GM23338 (cell line): ENCODE data around the gene REST. TPM values are rescaled to one million over a fixed set of nuclear protein-coding genes. Genes with fewer than 3 reads are reported as not detected.

ENCODE experiments used
- ATAC-seq: fragments of 200-7000 bp; cut with Tn5 transposase; 3 replicates; pipeline ENCODE4 v1.9.1; 2020
- DNase-seq: peaks from one replicate; pipeline ENCODE4 v3.0.0-alpha.2; 2015; ENCODE audit warnings: low spot score
- H2AFZ ChIP-seq: fragments of 200-600 bp; sonication (generic); 2 replicates; pipeline ENCODE4 v1.8.0; 2016; ENCODE audit warnings: antibody characterized with exemption, mild to moderate bottlenecking, moderate library complexity
- H3F3A ChIP-seq: fragments of 200-600 bp; sonication (generic); replicated peaks from 2 replicates; pipeline ENCODE4 v1.8.0; 2017; ENCODE audit warnings: antibody characterized with exemption, mixed run types, low read depth
- H3K27ac ChIP-seq: fragments of 200-600 bp; sonication (generic); 2 replicates; pipeline ENCODE4 v1.6.1; 2016; ENCODE audit warnings: low read depth
- H3K27me3 ChIP-seq: fragments of 200-600 bp; sonication (generic); 2 replicates; pipeline ENCODE4 v1.8.0; 2016; ENCODE audit warnings: mild to moderate bottlenecking, mixed run types, moderate library complexity; ENCODE audit not compliant: insufficient read depth
- H3K36me3 ChIP-seq: fragments of 200-600 bp; sonication (generic); 2 replicates; pipeline ENCODE4 v1.8.0; 2016; ENCODE audit warnings: mild to moderate bottlenecking; ENCODE audit not compliant: insufficient read depth
- H3K4me1 ChIP-seq: fragments of 200-600 bp; sonication (generic); 2 replicates; pipeline ENCODE4 v1.8.0; 2016; ENCODE audit warnings: mild to moderate bottlenecking, moderate library complexity; ENCODE audit not compliant: insufficient read depth
- H3K4me2 ChIP-seq: fragments of 200-600 bp; sonication (generic); 2 replicates; pipeline ENCODE4 v1.7.1; 2017; ENCODE audit warnings: mixed run types
- H3K4me3 ChIP-seq: fragments of 200-600 bp; sonication (generic); 2 replicates; pipeline ENCODE4 v1.6.1; 2016; ENCODE audit warnings: mixed run types
- H3K79me2 ChIP-seq: fragments of 200-600 bp; sonication (generic); replicated peaks from 2 replicates; pipeline ENCODE4 v1.8.0; 2017; ENCODE audit warnings: mild to moderate bottlenecking; ENCODE audit not compliant: insufficient read depth
- H3K9me2 ChIP-seq: fragments of 200-600 bp; sonication (generic); 2 replicates; pipeline ENCODE4 v1.8.0; 2017; ENCODE audit not compliant: insufficient read depth
- H4K20me1 ChIP-seq: fragments of 200-600 bp; sonication (generic); replicated peaks from 2 replicates; pipeline ENCODE4 v1.8.0; 2017; ENCODE audit warnings: mild to moderate bottlenecking; ENCODE audit not compliant: insufficient read depth
- H3K27ac Mint-ChIP-seq: 2 replicates; pipeline ENCODE4 v1.8.0; 2020; ENCODE audit warnings: inconsistent platforms, mild to moderate bottlenecking, moderate library complexity, mixed read lengths
- H3K27me3 Mint-ChIP-seq: 3 replicates; pipeline ENCODE4 v1.8.0; 2022; ENCODE audit warnings: low read depth, mild to moderate bottlenecking, moderate library complexity, mixed read lengths, inconsistent platforms; ENCODE audit not compliant: insufficient read depth, poor library complexity
- H3K36me3 Mint-ChIP-seq: 3 replicates; pipeline ENCODE4 v1.8.0; 2021; ENCODE audit warnings: low read depth, mild to moderate bottlenecking, inconsistent platforms, moderate library complexity, mixed read lengths
- H3K4me1 Mint-ChIP-seq: 3 replicates; pipeline ENCODE4 v1.8.0; 2020; ENCODE audit warnings: mild to moderate bottlenecking, inconsistent platforms, mixed read lengths
- H3K4me3 Mint-ChIP-seq: 3 replicates; pipeline ENCODE4 v1.8.0; 2021; ENCODE audit warnings: moderate library complexity, mild to moderate bottlenecking, inconsistent platforms, mixed read lengths
- H3K9me3 Mint-ChIP-seq: 3 replicates; pipeline ENCODE4 v1.8.0; 2020; ENCODE audit warnings: moderate library complexity, mild to moderate bottlenecking, inconsistent platforms, mixed read lengths
- CREB1 ChIP-seq: fragments of 250-450 bp; sonication (Bioruptor Pico); IDR thresholded peaks from 2 replicates; pipeline ENCODE4 v1.5.0; 2020; ENCODE audit warnings: low read depth, mild to moderate bottlenecking, moderate library complexity
- EZH2phosphoT487 ChIP-seq: fragments of 200-600 bp; sonication (generic); IDR thresholded peaks from one replicate; pipeline ENCODE4 v1.8.1; 2018; ENCODE audit warnings: antibody characterized with exemption; ENCODE audit not compliant: unreplicated experiment
- JUNB ChIP-seq: IDR thresholded peaks from one replicate; pipeline ENCODE4 v1.6.1; 2016; ENCODE audit warnings: antibody characterized with exemption; ENCODE audit not compliant: unreplicated experiment
- STAT1 ChIP-seq: IDR thresholded peaks from one replicate; pipeline ENCODE4 v1.6.1; 2016; ENCODE audit warnings: antibody characterized with exemption; ENCODE audit not compliant: unreplicated experiment
- ZNF114 ChIP-seq: fragments of 250-450 bp; sonication (Bioruptor Pico); IDR thresholded peaks from 2 replicates; pipeline ENCODE4 v1.5.0; 2020; ENCODE audit warnings: mild to moderate bottlenecking, moderate library complexity
- ZNF331 ChIP-seq: fragments of 250-450 bp; sonication (Bioruptor Pico); IDR thresholded peaks from 2 replicates; pipeline ENCODE4 v1.5.0; 2020; ENCODE audit warnings: low read depth, mild to moderate bottlenecking, moderate library complexity
- polyA plus RNA-seq: library from polyadenylated mRNA; unstranded; fragments of >200 nt; fragmentation: Nextera tagmentation; extraction: Ambion mirVana; gene quantifications from 2 replicates; pipeline ENCODE4 v1.2.1, GENCODE V29; 2016
- total RNA-seq: library from RNA; depleted of rRNA; stranded (reverse); fragments of >200 nt; shearing (Covaris generic); gene quantifications from 2 replicates; pipeline ENCODE4 v1.2.3, GENCODE V29; 2014
- TF ChIP-seq, protein P1 (sequence below), 2 experiments: fragments of 200-600 bp in 1 of 2; sonication (generic) in 1 of 2; conservative IDR thresholded peaks; 2 replicates each; pipeline versions ENCODE4 v1.5.1 to v1.6.1; 2016 to 2017; ENCODE audit warnings: antibody characterized with exemption in 2 of 2, low read depth in 2 of 2, mild to moderate bottlenecking in 2 of 2, moderate library complexity in 1 of 2
- TF ChIP-seq, protein P2 (sequence below): IDR thresholded peaks from 2 replicates; pipeline ENCODE4 v1.6.1; 2016; ENCODE audit warnings: antibody characterized with exemption
- TF ChIP-seq, protein P3 (sequence below): fragments of 250-450 bp; sonication (Bioruptor Pico); IDR thresholded peaks from 2 replicates; pipeline ENCODE4 v1.5.0; 2020; ENCODE audit warnings: mild to moderate bottlenecking, moderate library complexity
- TF ChIP-seq, protein P4 (sequence below): IDR thresholded peaks from one replicate; pipeline ENCODE4 v1.6.1; 2018; ENCODE audit warnings: antibody characterized with exemption; ENCODE audit not compliant: unreplicated experiment

Gene REST
- total and polyA plus RNA-seq, 2 experiments from 2014 or later = 44.7 to 61.5 TPM

DNA sequence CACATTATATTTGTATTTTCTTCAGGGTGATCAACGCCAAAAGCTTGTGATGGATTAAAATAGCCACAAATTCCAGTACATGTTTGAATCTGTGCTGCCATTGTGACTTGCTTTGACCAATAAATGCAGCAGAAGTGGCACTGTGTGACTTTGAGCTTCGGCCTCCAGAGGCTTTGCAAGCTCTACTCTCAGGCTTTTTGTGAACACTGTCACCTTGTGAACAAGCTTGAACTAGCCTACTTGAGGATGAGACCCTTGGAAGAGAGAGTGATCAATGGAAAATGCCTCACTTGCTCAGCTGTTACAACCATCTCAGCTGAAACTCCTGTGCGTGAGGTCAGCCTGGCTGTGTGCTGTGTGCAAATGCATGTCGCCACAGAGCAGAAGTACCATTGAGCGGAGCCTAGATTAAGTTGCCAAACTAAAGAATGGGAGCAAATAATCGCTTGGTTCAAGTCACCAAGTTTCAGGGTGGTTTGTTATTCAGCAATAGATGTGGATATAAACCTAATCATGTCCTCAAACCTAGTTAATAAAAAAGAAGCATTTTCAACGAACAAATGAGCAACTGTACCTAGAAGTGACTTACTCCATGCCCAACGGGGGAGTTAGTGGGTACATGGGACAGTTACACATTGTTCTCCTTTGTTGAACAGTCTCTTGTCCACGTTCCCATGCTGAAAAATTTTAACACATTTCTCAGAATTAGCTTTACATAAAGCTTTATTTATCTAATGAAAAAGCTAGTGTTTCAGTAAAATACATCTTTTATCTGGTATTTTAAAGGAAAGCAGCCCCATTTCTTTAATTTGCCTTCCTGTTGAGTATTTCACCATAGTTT is 46.2 kb downstream of the REST start (continued):
- TF ChIP-seq, protein P1, sequence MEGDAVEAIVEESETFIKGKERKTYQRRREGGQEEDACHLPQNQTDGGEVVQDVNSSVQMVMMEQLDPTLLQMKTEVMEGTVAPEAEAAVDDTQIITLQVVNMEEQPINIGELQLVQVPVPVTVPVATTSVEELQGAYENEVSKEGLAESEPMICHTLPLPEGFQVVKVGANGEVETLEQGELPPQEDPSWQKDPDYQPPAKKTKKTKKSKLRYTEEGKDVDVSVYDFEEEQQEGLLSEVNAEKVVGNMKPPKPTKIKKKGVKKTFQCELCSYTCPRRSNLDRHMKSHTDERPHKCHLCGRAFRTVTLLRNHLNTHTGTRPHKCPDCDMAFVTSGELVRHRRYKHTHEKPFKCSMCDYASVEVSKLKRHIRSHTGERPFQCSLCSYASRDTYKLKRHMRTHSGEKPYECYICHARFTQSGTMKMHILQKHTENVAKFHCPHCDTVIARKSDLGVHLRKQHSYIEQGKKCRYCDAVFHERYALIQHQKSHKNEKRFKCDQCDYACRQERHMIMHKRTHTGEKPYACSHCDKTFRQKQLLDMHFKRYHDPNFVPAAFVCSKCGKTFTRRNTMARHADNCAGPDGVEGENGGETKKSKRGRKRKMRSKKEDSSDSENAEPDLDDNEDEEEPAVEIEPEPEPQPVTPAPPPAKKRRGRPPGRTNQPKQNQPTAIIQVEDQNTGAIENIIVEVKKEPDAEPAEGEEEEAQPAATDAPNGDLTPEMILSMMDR (conservative IDR thresholded peaks at IDR 0.05; ENCODE audit: low read depth in 2 of 2) = no peak
- TF ChIP-seq ZNF114 (CRISPR knock-in tag) = no peak
- TF ChIP-seq, protein P2, sequence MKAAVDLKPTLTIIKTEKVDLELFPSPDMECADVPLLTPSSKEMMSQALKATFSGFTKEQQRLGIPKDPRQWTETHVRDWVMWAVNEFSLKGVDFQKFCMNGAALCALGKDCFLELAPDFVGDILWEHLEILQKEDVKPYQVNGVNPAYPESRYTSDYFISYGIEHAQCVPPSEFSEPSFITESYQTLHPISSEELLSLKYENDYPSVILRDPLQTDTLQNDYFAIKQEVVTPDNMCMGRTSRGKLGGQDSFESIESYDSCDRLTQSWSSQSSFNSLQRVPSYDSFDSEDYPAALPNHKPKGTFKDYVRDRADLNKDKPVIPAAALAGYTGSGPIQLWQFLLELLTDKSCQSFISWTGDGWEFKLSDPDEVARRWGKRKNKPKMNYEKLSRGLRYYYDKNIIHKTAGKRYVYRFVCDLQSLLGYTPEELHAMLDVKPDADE = no peak

DNA sequence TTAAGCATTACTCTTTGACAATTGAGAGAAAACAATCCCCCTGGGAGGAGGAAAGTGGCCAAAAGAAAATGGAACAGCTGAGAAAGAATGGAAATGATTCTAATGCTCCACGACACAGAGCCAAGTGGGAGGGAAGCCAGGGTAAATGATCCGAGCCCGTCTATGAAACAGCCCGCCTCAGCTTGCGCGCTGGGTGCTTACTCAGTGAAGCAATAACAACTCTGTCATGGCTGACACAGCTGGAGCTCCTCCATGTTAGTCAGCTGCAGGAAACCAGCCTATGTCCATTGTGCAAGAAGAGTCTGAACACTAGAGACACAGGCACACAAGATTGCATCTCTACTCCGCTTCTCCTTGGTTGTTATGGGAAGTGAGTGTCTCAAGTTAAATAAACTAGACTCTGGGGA is 50.4 kb downstream of the REST start:
- Histone ChIP-seq H4K20me1 (no peaks in the 10 kb centered on the region), H3K36me3 (peaks cover 19% of the 10 kb centered on the region), H3F3A (no peaks in the 10 kb centered on the region), H3K79me2 (no peaks in the 10 kb centered on the region), H3K9me2 (no peaks in the 10 kb centered on the region), H3K4me3 (no peak overlapping the region), H3K27me3 (no peaks in the 10 kb centered on the region), H2AFZ (no peak overlapping the region), H3K4me2 (no peak overlapping the region), H3K27ac (no peak overlapping the region), H3K4me1 (no peaks in the 10 kb centered on the region)
- Mint-ChIP-seq H3K4me1 (no peaks in the 10 kb centered on the region), H3K4me3 (no peak overlapping the region), H3K27ac (no peak overlapping the region), H3K36me3 (peaks cover 18% of the 10 kb centered on the region), H3K27me3 (no peaks in the 10 kb centered on the region), H3K9me3 (no peaks in the 10 kb centered on the region)
- DNase-seq (no peak), ATAC-seq (no peak)
- TF ChIP-seq, protein P3, sequence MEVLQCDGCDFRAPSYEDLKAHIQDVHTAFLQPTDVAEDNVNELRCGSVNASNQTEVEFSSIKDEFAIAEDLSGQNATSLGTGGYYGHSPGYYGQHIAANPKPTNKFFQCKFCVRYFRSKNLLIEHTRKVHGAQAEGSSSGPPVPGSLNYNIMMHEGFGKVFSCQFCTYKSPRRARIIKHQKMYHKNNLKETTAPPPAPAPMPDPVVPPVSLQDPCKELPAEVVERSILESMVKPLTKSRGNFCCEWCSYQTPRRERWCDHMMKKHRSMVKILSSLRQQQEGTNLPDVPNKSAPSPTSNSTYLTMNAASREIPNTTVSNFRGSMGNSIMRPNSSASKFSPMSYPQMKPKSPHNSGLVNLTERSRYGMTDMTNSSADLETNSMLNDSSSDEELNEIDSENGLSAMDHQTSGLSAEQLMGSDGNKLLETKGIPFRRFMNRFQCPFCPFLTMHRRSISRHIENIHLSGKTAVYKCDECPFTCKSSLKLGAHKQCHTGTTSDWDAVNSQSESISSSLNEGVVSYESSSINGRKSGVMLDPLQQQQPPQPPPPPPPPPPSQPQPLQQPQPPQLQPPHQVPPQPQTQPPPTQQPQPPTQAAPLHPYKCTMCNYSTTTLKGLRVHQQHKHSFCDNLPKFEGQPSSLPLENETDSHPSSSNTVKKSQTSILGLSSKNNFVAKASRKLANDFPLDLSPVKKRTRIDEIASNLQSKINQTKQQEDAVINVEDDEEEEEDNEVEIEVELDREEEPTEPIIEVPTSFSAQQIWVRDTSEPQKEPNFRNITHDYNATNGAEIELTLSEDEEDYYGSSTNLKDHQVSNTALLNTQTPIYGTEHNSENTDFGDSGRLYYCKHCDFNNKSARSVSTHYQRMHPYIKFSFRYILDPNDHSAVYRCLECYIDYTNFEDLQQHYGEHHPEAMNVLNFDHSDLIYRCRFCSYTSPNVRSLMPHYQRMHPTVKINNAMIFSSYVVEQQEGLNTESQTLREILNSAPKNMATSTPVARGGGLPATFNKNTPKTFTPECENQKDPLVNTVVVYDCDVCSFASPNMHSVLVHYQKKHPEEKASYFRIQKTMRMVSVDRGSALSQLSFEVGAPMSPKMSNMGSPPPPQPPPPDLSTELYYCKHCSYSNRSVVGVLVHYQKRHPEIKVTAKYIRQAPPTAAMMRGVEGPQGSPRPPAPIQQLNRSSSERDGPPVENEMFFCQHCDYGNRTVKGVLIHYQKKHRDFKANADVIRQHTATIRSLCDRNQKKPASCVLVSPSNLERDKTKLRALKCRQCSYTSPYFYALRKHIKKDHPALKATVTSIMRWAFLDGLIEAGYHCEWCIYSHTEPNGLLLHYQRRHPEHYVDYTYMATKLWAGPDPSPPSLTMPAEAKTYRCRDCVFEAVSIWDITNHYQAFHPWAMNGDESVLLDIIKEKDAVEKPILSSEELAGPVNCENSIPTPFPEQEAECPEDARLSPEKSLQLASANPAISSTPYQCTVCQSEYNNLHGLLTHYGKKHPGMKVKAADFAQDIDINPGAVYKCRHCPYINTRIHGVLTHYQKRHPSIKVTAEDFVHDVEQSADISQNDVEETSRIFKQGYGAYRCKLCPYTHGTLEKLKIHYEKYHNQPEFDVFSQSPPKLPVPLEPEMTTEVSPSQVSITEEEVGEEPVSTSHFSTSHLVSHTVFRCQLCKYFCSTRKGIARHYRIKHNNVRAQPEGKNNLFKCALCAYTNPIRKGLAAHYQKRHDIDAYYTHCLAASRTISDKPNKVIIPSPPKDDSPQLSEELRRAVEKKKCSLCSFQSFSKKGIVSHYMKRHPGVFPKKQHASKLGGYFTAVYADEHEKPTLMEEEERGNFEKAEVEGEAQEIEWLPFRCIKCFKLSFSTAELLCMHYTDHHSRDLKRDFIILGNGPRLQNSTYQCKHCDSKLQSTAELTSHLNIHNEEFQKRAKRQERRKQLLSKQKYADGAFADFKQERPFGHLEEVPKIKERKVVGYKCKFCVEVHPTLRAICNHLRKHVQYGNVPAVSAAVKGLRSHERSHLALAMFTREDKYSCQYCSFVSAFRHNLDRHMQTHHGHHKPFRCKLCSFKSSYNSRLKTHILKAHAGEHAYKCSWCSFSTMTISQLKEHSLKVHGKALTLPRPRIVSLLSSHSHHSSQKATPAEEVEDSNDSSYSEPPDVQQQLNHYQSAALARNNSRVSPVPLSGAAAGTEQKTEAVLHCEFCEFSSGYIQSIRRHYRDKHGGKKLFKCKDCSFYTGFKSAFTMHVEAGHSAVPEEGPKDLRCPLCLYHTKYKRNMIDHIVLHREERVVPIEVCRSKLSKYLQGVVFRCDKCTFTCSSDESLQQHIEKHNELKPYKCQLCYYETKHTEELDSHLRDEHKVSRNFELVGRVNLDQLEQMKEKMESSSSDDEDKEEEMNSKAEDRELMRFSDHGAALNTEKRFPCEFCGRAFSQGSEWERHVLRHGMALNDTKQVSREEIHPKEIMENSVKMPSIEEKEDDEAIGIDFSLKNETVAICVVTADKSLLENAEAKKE (CRISPR knock-in tag) = no peak
- TF ChIP-seq, protein P4, sequence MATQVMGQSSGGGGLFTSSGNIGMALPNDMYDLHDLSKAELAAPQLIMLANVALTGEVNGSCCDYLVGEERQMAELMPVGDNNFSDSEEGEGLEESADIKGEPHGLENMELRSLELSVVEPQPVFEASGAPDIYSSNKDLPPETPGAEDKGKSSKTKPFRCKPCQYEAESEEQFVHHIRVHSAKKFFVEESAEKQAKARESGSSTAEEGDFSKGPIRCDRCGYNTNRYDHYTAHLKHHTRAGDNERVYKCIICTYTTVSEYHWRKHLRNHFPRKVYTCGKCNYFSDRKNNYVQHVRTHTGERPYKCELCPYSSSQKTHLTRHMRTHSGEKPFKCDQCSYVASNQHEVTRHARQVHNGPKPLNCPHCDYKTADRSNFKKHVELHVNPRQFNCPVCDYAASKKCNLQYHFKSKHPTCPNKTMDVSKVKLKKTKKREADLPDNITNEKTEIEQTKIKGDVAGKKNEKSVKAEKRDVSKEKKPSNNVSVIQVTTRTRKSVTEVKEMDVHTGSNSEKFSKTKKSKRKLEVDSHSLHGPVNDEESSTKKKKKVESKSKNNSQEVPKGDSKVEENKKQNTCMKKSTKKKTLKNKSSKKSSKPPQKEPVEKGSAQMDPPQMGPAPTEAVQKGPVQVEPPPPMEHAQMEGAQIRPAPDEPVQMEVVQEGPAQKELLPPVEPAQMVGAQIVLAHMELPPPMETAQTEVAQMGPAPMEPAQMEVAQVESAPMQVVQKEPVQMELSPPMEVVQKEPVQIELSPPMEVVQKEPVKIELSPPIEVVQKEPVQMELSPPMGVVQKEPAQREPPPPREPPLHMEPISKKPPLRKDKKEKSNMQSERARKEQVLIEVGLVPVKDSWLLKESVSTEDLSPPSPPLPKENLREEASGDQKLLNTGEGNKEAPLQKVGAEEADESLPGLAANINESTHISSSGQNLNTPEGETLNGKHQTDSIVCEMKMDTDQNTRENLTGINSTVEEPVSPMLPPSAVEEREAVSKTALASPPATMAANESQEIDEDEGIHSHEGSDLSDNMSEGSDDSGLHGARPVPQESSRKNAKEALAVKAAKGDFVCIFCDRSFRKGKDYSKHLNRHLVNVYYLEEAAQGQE = no peak
- TF ChIP-seq ZNF114 (CRISPR knock-in tag) (no peak), STAT1 (no peak), JUNB (no peak), ZNF331 (CRISPR knock-in tag) (no peak), EZH2phosphoT487 (no peak), CREB1 (no peak)
